OCI-LY7 (cell line): ENCODE measurements around the gene KLHL21. TPM values are rescaled to one million over a fixed set of nuclear protein-coding genes. Genes with fewer than 3 reads are reported as not detected.

Source experiments
- BruUV-seq: library from RNA; stranded (reverse); fragments of 400-500 nt; replicated peaks from 2 replicates; lab custom pipeline; 2021; lab: Mats Ljungman, UMichigan
- CTCF ChIA-PET: fragments of 300-600 bp; sonication (Branson Sonifier 250); formaldehyde crosslinking; loops from one replicate; lab custom pipeline; 2022; ENCODE audit warnings: antibody characterized with exemption; ENCODE audit not compliant: unreplicated experiment; lab: Charles Lee
- POLR2A ChIA-PET: fragments of 300-600 bp; sonication (Branson Sonifier 250); formaldehyde crosslinking; loops from one replicate; lab custom pipeline; 2022; ENCODE audit warnings: antibody characterized with exemption; lab: Charles Lee
- DNase-seq: peaks from one replicate; pipeline ENCODE4 v3.0.0-alpha.2; 2015; ENCODE audit warnings: low spot score
- H2AFZ ChIP-seq: fragments of 200-600 bp; sonication (generic), shearing (Covaris generic); 2 replicates; pipeline ENCODE4 v1.6.1; 2014; ENCODE audit warnings: mild to moderate bottlenecking, antibody characterized with exemption, low read length, moderate library complexity
- H3K27ac ChIP-seq: fragments of 200-600 bp; sonication (generic); 2 replicates; pipeline ENCODE4 v1.5.1; 2014; ENCODE audit warnings: mixed run types, low read depth, mild to moderate bottlenecking, moderate library complexity, low read length, inconsistent platforms; ENCODE audit not compliant: poor library complexity, severe bottlenecking
- H3K36me3 ChIP-seq: fragments of 200-600 bp; sonication (generic); 2 replicates; pipeline ENCODE4 v1.6.1; 2014; ENCODE audit warnings: mild to moderate bottlenecking, antibody characterized with exemption, low read length, moderate library complexity, mixed read lengths; ENCODE audit not compliant: insufficient read depth
- H3K4me1 ChIP-seq: fragments of 200-600 bp; sonication (generic); 2 replicates; pipeline ENCODE4 v1.5.1; 2014; ENCODE audit warnings: mild to moderate bottlenecking, low read length; ENCODE audit not compliant: insufficient read depth, poor library complexity, severe bottlenecking
- H3K4me2 ChIP-seq: fragments of 200-600 bp; sonication (generic); 2 replicates; pipeline ENCODE4 v1.6.1; 2014; ENCODE audit warnings: mild to moderate bottlenecking, low read length
- H3K4me3 ChIP-seq: fragments of 200-600 bp; sonication (generic); 2 replicates; pipeline ENCODE4 v1.5.1; 2014; ENCODE audit warnings: mild to moderate bottlenecking, low read depth, low read length; ENCODE audit not compliant: poor library complexity, severe bottlenecking
- H3K79me2 ChIP-seq: fragments of 200-600 bp; sonication (generic); 2 replicates; pipeline ENCODE4 v1.6.1; 2016; ENCODE audit warnings: low read depth, mild to moderate bottlenecking, low read length, moderate library complexity, mixed read lengths; ENCODE audit not compliant: insufficient read depth
- H3K9me2 ChIP-seq: fragments of 200-600 bp; sonication (generic); 2 replicates; pipeline ENCODE4 v1.6.1; 2016; ENCODE audit warnings: mild to moderate bottlenecking, low read length, mixed read lengths; ENCODE audit not compliant: insufficient read depth
- H3K9me3 ChIP-seq: fragments of 200-600 bp; sonication (generic); 2 replicates; pipeline ENCODE4 v1.6.1; 2014; ENCODE audit warnings: mild to moderate bottlenecking, mixed run types, low read length, mixed read lengths
- H4K20me1 ChIP-seq: fragments of 200-600 bp; sonication (generic); 2 replicates; pipeline ENCODE4 v1.6.1; 2014; ENCODE audit warnings: mild to moderate bottlenecking, antibody characterized with exemption, low read length, moderate library complexity, mixed read lengths; ENCODE audit not compliant: insufficient read depth
- EZH2phosphoT487 ChIP-seq: fragments of 200-600 bp; sonication (generic); IDR thresholded peaks from 2 replicates; pipeline ENCODE4 v1.6.1; 2018; ENCODE audit warnings: low read depth, borderline replicate concordance, mild to moderate bottlenecking, mixed run types, antibody characterized with exemption, low read length, moderate library complexity, mixed read lengths
- intact Hi-C: fragments of 100-400 bp; cut with micrococcal nuclease; formaldehyde crosslinking; loops from one replicate; pipeline ENCODE4 v1.10.0; 2022; ENCODE audit not compliant: unreplicated experiment
- total RNA-seq, 2 experiments: library from RNA; depleted of rRNA in 1 of 2; stranded (reverse); fragments of >200 nt in 1 of 2; shearing (Covaris generic) in 1 of 2; gene quantifications; 2 replicates each; pipeline ENCODE4 v1.2.3, GENCODE V29; 2014 to 2022
- TF ChIP-seq, protein P1 (sequence below): fragments of 200-600 bp; sonication (generic); conservative IDR thresholded peaks from 2 replicates; pipeline ENCODE4 v1.5.1; 2014; ENCODE audit warnings: mild to moderate bottlenecking, antibody characterized with exemption, low read length, moderate library complexity, mixed read lengths

Gene KLHL21
- total RNA-seq, 2 experiments from 2014 or later: 7.4 to 7.6 TPM

DNA sequence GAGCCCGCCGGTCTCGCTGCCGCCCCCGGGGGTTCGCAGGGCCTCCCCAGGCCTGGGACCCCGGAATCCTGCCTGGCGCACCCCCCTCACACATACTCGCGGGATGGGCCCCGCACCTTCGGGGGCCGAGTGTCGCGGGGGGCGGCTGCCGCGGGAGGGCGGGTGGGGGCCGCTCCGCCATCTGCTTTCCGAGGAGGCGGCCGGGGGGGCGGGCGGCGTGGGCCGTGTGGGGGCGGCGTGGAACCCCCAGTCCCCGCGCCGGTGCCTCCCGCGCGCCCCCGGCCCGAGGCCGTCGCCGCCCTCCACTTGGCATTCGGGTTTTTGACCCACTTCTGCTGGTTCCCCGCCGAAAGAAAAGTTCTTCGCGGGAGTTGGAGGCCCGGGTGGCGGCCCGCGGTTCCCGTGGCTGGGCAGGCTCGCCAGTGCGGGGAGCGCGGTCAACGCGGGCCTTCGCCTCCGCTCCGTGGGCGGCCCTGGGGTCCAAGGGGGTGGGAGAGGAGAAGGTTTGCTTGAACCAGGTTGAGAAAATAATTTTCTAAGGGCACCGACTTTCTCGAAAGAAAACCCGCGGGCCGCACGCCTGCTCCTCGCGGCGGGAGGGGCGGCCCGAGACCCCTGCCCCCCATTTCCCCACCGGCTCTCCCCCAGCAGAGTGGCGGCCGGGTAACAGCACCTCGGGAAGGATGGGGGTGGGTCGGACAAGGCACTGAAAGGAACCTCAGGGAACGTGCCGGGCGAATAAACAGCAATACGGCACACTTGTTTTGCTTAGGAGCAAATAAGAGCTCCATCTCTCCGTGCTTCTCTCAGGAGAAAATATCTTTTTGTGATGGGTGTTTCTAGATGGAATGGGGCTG is 12.5 kb upstream of the KLHL21 start:
- DNase-seq: no peak
- intact Hi-C loops: no loop called here

GRCh38 chr1:6614019-6614928 is 11.6 kb upstream of the KLHL21 start:
- BruUV-seq: no TSS peak
- Histone ChIP-seq H3K4me1 (peaks cover 17% of the 10 kb centered on the region), H2AFZ (peak overlapping the region; percentile 53; the same call in 1 of the 2 replicates), H3K79me2 (peaks cover 12% of the 10 kb centered on the region), H3K9me3 (no peaks in the 10 kb centered on the region), H3K4me3 (peak overlapping the region; percentile 94), H3K4me2 (peak overlapping the region; percentile 81), H4K20me1 (peaks cover 6% of the 10 kb centered on the region; the same call in 1 of the 2 replicates), H3K36me3 (peaks cover 19% of the 10 kb centered on the region), H3K9me2 (no peaks in the 10 kb centered on the region), H3K27ac (peak overlapping the region; percentile 20)
- TF ChIP-seq, protein P1, sequence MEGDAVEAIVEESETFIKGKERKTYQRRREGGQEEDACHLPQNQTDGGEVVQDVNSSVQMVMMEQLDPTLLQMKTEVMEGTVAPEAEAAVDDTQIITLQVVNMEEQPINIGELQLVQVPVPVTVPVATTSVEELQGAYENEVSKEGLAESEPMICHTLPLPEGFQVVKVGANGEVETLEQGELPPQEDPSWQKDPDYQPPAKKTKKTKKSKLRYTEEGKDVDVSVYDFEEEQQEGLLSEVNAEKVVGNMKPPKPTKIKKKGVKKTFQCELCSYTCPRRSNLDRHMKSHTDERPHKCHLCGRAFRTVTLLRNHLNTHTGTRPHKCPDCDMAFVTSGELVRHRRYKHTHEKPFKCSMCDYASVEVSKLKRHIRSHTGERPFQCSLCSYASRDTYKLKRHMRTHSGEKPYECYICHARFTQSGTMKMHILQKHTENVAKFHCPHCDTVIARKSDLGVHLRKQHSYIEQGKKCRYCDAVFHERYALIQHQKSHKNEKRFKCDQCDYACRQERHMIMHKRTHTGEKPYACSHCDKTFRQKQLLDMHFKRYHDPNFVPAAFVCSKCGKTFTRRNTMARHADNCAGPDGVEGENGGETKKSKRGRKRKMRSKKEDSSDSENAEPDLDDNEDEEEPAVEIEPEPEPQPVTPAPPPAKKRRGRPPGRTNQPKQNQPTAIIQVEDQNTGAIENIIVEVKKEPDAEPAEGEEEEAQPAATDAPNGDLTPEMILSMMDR: no peak
- TF ChIP-seq EZH2phosphoT487: no peak
- ChIA-PET POLR2A (interaction anchor here (0.8 kb wide), 1 partner anchor 35 kb away, joined by 3 read pairs; the partner anchor contains the start of gene ZBTB48), CTCF (no interaction called here)
- intact Hi-C loops: no loop called here
- DNase-seq: peak; percentile 41

More for the DNA sequence above, 12.5 kb upstream of the KLHL21 start:
- no peaks in the 10 kb centered on the region for H3K9me3 ChIP-seq
- no peak for TF ChIP-seq EZH2phosphoT487
- TF ChIP-seq, protein P1: no peak
- no peak overlapping the region for H3K27ac ChIP-seq
- H3K4me3 ChIP-seq: peak overlapping the region; percentile 94
- H3K4me2 ChIP-seq: peak overlapping the region; percentile 80
- no peaks in the 10 kb centered on the region for H3K9me2 ChIP-seq
- H4K20me1 ChIP-seq: peaks cover 6% of the 10 kb centered on the region; the same call in 1 of the 2 replicates
- no TSS peak for BruUV-seq
- H2AFZ ChIP-seq: no peak overlapping the region
- H3K4me1 ChIP-seq: peaks cover 17% of the 10 kb centered on the region
- ChIA-PET POLR2A (interaction anchor here (1.4 to 1.6 kb wide), 2 partner anchors 10 kb away, joined by 3 read pairs; partner anchors contain the start of gene THAP3), CTCF (no interaction called here)
- peaks cover 26% of the 10 kb centered on the region for H3K36me3 ChIP-seq
- H3K79me2 ChIP-seq: peaks cover 12% of the 10 kb centered on the region
